GM18508 (cell line): Measurements from ENCODE around the gene NRIP1.

ENCODE experiments used
- ATAC-seq: cut with Tn5 transposase; IDR thresholded peaks from one replicate; pipeline ENCODE4 v1.9.1; 2021; ENCODE audit warnings: moderate number of reproducible peaks; ENCODE audit not compliant: insufficient read depth, unreplicated experiment

NRIP1 gene

DNA sequence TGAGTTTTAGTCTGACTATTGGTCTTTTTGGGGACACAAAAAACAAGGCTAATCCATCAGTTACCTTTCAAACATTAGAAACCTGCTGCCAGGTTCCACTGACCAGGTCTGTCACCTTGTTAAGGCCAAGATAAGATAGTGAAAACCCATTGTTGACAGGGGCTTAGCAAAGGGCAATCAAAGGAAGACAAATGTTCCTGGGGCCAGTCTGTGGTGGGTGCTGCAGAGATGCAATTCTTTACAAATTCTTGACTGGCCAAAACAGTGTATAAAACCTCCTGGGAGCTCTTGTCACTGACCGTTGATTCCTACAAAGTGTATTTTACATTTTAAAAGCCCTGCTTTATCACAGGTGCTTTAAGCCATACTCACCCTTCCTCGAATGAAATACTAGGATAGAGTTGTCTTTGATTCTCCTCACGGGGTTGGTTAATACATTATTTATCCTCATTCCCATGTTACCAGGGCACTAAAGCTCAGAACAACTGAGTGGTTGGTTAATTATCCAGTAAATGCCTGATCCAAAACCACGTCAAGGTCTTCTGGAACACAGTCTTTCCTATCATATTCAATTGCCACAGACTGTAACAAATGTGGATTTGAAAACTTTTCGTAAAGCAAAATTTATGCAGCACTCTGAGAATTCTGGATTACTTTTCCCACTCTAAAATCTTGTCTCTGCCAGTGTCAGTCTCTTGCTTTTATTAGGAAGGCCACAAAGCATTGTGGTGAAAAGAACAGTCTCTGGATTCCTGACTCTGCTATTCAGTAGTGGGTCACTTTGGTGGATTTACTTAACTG lies 77.2 kb downstream of the NRIP1 start:
- ATAC-seq: no peak

GRCh38 chr21:14985306-14985705 lies 79.5 kb downstream of the NRIP1 start:
- ATAC-seq: no peak

DNA sequence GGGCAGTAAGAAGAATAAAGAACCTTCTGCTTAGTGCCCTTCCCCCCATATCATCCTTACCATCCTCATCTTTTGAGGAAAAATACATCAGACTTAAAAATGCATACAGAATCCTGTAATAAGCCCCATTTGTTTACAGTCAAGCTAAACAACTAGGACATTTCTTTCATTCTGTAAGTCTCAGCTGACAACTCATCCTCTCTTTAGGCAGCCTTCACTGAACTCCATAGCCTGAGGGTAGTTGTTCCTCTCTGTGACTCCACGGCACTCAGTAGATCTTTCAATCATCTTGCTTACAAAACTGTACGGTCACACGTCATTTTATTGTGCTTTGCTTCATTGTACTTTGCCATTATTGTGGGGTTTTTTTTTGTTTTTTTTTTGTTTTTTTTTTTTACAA lies 82.5 kb downstream of the NRIP1 start:
- no peak for ATAC-seq

- no peak for ATAC-seq
These were observed 83.6 kb downstream of the NRIP1 start for GRCh38 chr21:14981246-14981645.

DNA sequence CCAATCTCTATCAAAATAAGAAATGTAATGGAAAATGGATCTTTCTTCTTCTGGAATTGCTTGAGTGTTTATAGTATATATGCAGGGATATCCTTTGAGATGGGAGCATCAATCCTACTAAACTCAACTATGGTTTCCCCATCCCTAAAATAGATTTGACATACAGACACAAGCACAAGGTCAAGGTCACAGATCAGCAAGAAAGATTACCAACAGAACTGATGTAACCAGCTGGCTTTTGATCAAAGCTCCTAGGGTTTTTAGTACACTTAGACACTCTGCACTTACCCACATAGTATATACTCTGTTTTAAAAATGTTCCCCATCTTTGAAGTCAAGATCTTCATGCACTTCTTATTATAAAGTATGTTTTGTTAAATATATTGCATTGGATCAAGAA lies 85.5 kb downstream of the NRIP1 start:
- ATAC-seq: no peak

DNA sequence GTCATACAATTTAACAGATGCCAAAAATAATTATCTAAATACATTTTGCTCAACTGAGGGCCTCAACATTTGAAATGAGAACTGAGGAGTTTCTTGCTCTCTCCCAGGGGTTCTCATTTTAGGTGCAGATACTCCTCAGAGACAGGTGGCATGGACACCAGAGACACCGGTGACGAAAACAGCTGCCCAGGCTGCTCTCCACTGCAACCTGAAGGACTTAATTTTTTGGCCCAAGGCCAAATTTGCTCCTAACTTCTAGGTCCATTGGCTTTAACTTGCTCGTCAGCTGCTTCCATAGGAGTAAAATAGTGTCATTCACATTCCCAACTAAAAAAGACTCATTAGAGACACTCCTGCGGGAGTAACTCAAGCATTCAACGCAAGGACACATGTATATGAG lies 87.0 kb downstream of the NRIP1 start:
- no peak for ATAC-seq

DNA sequence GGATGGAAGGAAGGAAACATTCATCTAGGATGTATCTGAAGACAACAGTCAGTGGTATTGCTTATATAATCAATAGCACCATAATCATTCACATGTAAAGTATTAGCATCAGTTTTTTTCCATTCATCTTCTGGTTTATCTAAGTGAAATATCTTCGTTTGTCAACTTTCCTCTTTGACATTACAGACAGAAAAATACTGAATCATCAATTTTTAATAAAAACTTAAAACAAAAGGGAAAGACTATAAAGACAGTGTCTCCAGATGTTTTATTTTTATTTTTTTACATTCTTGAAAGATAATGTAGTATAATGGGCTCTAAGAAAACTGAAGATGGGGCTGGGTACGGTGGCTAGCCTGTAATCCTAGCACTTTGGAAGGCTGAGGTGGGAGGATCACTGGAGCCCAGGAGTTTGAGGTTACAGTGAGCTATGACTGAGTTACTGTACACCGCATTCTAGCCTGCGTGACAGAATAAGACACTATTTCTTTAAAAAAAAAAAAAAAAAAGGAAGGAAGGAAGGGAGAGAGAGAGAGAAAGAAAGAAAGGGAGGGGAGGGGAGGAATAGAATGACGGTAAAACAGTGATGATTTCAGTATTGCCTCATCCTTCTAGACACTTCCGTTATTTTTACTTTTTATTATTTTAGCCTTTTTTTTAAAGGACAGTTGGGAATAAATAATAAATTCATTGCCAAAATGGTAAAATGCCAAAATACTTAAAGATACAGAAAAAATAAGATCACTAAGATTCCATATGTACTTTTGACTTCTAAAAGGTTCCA lies 89.5 kb downstream of the NRIP1 start:
- no peak for ATAC-seq

GRCh38 chr21:14972678-14973077 lies 92.1 kb downstream of the NRIP1 start:
- no peak for ATAC-seq

DNA sequence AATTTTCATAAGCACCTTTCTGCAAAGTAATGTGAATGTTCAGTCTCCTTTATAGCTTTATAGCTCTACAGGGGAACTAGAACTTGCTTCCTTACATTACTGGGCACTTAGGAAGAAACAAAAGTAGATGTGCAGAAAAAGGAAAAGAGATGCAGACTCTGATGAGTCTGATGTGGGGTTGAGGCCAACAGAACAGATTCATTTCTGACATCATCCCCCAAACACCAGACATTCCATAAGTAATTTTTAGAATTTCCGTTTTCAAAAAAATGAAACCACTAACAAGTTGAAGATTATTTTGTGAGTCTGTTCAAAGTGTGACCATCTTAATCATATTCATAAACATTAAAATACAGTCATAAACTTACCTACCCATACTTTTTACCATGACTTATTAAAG lies 96.0 kb downstream of the NRIP1 start:
- no peak for ATAC-seq

GRCh38 chr21:14968029-14968428 lies 96.8 kb downstream of the NRIP1 start:
- ATAC-seq: no peak

- no peak for ATAC-seq
These were observed 100.2 kb downstream of the NRIP1 start for GRCh38 chr21:14964621-14965020.

DNA sequence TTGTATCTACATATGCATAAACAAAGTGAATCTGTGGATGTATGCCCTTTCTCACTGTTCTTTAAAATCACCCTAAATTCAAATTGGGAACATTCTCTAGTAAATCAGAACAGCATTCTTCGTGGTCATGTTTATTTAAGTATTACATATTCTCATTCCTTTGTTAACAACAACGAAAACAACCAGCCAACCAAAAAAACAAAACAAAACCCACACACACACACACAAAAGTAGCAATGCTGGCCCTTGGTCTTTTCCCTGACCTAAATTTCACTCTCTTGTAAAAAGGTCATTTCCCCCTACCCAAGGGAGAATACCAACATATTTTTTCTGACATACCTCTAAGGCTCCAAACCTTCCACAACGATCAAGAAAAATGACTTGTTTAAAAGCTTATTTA lies 102.6 kb downstream of the NRIP1 start:
- ATAC-seq: no peak

- ATAC-seq: no peak
These were observed 103.3 kb downstream of the NRIP1 start for GRCh38 chr21:14961502-14961901.

GRCh38 chr21:14959343-14959742 lies 105.5 kb downstream of the NRIP1 start:
- ATAC-seq: no peak

DNA sequence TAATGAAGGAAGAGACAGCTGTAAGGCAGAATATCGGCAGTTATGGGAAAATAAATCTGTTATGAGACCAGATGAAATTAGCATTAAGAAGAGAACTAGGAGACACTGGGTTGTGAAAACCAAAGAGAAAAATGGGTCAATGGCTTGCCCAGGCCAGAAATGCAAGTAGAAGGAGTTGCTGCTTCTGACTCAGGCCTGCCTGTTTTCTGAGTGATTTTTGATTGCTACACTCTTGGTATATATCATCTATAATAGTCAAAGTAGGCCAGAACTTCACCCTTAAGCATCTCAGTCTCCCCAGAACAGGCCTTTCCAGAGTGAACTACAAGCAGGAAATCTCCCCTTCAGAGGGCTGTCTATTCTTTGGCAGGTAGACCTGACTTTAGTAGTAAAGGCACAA lies 107.0 kb downstream of the NRIP1 start:
- no peak for ATAC-seq

- no peak for ATAC-seq
These were observed 108.0 kb downstream of the NRIP1 start for GRCh38 chr21:14956807-14957206.

DNA sequence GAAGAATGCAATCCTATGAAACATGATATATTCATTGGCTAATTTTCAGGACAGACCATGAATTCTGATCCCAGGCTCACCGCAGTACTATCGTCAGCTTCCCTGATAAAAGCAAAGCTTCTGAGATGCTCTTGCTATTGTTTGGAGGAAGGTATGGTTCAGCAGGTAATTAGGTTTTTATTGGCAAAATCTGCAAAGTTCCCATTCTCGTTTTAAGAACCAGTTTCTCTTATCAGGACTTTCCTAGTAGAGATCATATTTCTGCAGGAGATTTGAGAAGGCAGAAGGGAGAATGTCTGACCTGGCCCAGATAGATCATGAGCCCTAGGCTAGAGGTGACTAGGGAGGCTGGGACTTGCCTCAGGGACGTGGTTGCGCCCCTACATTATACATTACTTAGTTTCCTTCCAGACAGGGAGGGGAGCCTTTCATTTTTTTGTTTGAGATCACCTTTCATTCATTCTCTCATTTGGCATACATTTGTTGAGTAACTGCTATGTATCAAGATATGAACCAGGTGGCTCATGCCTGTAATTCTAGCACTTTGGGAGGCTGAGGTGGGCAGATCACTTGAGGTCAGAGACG lies 108.8 kb downstream of the NRIP1 start:
- no peak for ATAC-seq

GRCh38 chr21:14952916-14953315 lies 111.9 kb downstream of the NRIP1 start:
- ATAC-seq: no peak

- no peak for ATAC-seq
These were observed 115.2 kb downstream of the NRIP1 start for GRCh38 chr21:14949603-14950002.

DNA sequence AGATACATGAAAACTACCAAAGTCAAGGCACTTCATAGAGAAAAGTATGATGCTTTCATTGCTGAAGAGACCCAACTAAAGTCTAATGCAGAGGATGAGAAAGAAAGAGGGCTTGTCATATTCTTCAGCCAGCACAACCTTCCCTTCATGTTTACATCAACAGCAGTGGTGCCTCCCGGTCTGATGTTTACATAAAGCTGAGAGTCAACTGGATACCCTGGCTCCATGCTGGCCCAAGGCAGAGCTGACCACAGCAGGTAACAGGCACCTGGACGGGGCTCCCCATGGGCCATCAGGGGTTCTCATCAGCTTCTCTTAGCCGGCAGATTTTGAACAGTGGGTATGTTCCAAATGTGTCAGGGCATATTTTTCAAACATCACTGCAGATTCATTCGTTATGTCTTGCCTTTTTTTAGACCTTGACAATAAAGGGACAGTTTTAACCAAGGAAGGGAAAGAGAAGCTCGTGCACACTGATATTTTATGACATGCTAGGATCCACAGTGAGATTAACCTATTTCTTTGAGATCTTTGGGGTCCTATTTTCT lies 117.1 kb downstream of the NRIP1 start:
- no peak for ATAC-seq

DNA sequence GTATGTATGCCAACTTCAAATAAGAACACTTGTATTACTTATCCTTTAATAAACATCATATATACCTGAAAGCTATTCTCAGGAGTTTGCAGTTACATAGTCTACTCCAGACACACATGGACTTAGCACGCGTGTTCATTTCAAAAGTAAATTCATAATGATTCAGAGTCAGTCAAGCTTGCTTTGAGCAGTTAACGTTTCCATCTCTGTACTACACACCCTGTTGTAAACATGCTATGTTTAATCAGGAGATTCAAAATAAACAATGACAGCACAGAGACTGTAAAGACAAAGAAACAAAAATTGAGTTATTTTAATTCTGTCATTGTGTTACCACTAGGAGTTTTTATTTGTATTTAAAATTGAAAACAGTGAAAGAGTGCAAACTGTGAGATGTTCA lies 119.6 kb downstream of the NRIP1 start:
- no peak for ATAC-seq
